Measurements from ENCODE around the gene CCDC80.

The CCDC80 gene

DNA sequence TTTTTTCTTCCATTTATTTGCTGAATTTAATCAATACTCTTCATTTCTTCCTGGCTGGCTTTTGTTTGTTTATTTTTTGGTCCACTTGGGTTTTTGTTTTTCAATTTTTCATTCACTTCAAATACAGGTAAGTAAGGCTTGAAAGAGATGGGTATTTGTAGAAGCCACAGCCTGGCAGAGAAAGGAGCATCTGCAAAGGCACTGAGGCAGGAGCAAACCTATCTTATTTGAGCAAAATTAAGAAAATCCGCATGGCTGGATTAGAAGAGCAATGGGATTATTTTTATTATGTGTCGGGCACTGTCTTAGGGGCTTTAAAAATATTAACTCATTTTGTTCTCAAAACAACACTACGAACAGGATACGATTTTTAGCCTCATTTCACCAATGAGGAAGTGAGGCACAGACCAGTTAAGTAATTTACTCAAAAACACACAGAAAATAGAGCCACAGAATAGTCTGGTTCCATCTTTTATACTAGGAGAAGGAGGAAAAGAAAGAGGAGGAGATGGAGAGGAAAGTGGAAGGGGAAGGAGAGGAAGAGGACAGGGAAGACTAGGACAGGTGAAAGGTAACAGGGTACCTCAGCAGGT is 35.1 kb upstream of the CCDC80 start:
- TF ChIP-seq GATA3 (IDR thresholded peaks at IDR 0.05; ENCODE audit: low read depth, low read length) (no peak), GATA2 (IDR thresholded peaks at IDR 0.05; ENCODE audit: low read depth, low read length) (no peak)

DNA sequence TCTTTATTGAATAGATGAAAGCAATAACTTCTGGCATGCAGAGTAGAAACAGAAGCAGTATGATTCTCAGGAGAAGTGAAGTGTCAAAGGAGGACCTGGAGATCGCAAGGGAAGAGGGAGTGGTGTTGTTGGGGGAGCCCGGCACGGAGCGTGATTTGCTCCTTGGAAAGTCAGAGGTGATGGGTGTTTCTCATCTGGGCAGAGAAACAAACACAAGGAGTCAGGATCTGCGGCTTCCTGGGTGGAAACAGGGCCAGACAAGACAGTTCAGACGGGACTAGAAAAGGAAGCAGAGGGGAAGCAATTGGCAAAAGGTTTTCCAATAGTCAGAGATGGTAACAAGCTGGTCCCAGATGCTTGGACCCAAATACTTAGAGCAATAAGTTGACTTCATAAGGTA is 34.4 kb upstream of the CCDC80 start:
- TF ChIP-seq GATA2 (IDR thresholded peaks at IDR 0.05; ENCODE audit: low read depth, low read length) = no peak
- TF ChIP-seq GATA3 (IDR thresholded peaks at IDR 0.05; ENCODE audit: low read depth, low read length) = no peak

DNA sequence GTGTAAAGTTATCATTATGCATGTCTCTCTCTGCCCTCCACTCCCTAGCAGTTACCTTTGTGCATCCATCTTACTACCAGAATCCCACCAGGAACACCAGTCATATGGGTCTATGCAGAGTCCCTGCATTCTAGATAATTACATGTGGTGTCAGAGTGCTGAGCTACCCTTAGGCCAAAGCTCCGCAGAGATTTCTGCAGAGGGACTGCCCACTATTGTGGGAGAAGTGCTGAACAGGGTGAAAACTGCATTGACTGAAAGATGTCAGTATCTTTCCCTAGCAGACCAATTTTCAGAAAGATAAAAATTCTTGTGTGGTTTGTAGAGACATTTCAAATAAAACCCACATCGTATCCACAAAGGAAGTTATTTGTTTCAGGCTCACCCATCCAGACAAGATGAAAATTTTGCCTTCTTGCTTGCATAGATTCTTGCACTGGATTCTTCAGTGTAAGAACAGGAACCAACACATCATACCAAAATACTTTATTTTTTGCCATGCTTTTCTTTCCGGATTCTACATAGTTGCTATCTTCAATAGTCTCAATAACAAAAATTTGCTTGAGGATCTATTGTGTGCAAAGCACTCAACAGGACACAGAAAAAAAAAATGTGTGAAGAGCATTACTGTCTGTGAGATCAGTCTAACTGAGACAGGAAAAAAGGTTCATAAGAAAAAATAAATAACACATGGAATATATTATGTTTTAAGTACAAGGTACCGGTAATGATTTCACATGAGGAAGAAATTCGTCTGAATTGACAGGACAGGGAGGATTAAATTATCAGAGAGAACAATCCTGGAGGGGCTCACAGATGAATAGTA is 32.0 kb upstream of the CCDC80 start:
- no peak for TF ChIP-seq GATA3 (IDR thresholded peaks at IDR 0.05; ENCODE audit: low read depth, low read length)
- TF ChIP-seq GATA2 (IDR thresholded peaks at IDR 0.05; ENCODE audit: low read depth, low read length) = no peak

DNA sequence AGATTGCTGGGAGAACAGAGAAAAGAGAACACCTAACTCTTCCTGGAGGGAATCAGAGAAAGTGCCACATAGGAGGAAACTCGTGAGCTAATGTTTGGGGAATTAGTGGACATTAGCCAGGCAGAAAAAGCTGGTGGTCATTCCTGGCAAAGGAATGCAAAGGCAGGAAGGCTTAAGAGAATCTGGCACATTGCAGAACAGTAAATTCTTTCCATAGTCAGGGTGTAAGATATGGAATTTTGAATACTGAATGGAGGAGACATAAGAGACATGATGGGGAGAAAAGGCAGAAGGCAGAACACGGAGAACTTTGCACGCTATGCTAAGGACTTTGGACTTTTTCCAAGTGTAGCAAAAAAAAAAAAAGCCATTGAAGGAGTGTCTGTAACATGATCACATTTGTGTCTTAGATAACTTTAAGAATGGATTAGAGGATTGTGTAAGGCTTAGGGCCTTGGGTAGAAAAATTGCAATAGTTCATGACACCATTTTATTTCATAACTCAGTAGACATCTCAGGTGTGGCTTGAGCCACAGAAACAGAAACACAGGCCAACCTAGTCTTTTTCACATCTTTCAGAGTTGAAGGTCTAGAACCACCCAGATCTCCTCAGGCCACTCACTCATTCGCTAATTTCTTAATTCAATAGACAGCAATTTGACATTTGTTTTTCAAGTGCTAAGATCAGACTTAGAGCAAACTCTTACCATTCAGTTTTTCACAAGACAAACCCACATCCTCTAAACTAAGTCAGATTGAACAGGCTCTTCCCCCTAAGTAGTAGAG is 31.2 kb upstream of the CCDC80 start:
- TF ChIP-seq GATA2 (IDR thresholded peaks at IDR 0.05; ENCODE audit: low read depth, low read length) = no peak
- no peak for TF ChIP-seq GATA3 (IDR thresholded peaks at IDR 0.05; ENCODE audit: low read depth, low read length)

DNA sequence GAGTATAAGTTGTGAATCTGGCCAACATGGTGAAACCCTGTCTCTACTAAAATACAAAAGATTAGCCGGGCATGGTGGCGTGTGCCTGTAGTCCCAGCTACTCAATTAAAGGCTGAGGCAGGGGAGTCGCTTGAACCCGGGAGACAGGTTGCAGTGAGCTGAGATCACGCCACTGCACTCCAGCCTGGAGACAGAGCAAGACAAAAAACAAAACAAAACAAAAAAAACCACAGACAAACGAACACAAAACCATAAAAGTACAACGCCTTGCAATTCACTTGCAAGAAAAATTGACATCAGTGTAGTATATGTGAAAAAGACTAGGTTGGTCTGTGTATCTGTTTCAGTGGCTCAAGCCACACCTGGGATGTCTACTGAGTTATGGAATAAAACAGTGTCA is 29.9 kb upstream of the CCDC80 start:
- TF ChIP-seq GATA2 (IDR thresholded peaks at IDR 0.05; ENCODE audit: low read depth, low read length) (no peak), GATA3 (IDR thresholded peaks at IDR 0.05; ENCODE audit: low read depth, low read length) (no peak)

DNA sequence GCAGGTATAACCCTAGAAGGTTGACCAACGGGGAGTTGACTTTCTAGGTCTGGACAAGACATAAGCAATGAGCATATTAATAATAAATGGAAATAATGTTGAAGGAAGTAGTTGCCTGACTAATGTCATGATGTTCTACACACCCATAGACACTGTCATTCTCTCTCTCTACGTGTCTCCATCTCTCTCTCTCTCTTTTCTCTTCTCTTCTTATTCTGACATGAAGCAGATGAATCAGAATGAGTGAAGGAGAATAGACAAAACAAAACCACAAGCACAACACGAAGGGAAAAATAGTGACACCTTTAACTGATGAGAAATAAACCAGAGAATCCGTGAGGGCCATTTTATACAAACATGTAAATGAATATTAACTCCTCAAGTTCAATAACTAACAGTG is 26.7 kb upstream of the CCDC80 start:
- TF ChIP-seq GATA2 (IDR thresholded peaks at IDR 0.05; ENCODE audit: low read depth, low read length) = no peak
- no peak for TF ChIP-seq GATA3 (IDR thresholded peaks at IDR 0.05; ENCODE audit: low read depth, low read length)

DNA sequence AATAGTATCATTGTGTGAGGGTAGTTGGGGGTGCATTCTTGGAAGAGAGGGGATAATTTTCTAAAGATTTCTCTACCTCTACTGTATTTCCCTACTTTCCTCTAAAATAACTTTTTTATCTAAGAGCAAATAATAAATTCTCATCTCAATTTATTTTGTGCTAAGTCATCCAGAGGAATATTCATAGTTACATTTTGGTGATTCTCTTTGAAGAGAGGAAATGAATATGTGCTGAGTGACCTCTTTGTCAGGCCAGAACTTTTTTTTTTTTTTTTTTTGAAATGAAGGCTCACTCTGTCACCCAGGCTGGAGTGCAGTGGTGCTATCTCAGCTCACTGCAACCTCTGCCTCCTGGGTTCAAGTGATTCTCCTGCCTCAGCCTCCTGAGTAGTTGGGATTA is 15.1 kb upstream of the CCDC80 start:
- TF ChIP-seq GATA2 (IDR thresholded peaks at IDR 0.05; ENCODE audit: low read depth, low read length) (no peak), GATA3 (IDR thresholded peaks at IDR 0.05; ENCODE audit: low read depth, low read length) (no peak)

DNA sequence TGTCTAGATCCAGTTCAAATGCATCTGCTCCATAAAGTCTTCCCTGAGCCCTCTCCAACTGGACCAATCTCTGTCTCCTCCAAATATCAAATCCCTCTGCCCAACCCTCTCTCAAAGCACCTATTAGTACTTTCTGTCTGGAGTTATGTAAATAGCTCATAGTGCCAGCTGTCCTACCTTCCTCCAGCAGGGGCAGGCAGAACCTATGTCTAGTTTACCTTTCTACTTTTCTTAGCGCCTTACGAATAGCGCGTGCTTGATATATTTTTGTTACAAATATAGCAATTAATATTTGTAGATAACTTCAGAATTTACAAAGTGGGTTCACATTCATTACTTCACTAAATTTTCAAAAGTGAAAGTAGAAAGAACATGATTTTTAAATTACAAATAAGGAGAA is 14.0 kb upstream of the CCDC80 start:
- TF ChIP-seq GATA2 (IDR thresholded peaks at IDR 0.05; ENCODE audit: low read depth, low read length) (no peak), GATA3 (IDR thresholded peaks at IDR 0.05; ENCODE audit: low read depth, low read length) (no peak)

DNA sequence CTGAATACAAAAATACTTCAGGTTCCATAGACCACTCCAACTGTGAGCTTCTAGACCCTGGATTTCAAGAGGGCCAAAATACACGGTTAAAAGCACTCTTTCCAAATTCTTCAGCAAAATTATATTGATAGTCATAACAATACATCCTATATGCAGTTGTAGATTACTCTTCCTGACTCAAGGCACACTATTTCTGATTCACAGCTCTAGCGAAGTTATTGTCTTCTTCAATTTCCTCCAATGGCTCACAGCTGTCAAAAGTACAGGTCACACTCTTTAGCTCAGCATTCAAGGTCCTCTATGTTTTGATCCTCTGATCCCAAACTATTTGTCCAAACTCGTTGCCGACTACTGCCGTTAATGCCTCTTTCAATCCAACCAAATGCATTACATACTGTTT is 13.5 kb upstream of the CCDC80 start:
- TF ChIP-seq GATA3 (IDR thresholded peaks at IDR 0.05; ENCODE audit: low read depth, low read length) = no peak
- TF ChIP-seq GATA2 (IDR thresholded peaks at IDR 0.05; ENCODE audit: low read depth, low read length) = no peak

DNA sequence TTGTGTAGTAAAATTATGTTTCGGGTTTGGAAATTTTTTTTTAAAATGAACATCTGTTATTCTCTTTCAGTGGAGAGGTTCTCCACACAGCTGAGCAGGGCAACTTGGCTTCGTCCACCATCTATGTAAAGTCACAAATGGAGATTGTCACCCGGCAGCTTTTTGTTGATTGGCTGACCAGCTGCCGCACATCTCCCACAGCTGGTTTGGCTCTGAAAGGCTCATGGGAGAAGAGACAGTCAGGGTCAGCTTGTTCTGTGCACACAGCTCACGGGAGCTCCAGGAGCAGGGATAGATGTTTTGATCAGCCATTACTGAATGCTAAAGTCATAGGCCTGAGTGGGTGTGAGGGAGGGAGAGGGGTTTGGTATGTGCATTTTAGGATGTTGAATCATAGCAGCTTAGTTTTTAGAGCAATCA is 12.9 kb upstream of the CCDC80 start:
- no peak for TF ChIP-seq GATA2 (IDR thresholded peaks at IDR 0.05; ENCODE audit: low read depth, low read length)
- no peak for TF ChIP-seq GATA3 (IDR thresholded peaks at IDR 0.05; ENCODE audit: low read depth, low read length)

DNA sequence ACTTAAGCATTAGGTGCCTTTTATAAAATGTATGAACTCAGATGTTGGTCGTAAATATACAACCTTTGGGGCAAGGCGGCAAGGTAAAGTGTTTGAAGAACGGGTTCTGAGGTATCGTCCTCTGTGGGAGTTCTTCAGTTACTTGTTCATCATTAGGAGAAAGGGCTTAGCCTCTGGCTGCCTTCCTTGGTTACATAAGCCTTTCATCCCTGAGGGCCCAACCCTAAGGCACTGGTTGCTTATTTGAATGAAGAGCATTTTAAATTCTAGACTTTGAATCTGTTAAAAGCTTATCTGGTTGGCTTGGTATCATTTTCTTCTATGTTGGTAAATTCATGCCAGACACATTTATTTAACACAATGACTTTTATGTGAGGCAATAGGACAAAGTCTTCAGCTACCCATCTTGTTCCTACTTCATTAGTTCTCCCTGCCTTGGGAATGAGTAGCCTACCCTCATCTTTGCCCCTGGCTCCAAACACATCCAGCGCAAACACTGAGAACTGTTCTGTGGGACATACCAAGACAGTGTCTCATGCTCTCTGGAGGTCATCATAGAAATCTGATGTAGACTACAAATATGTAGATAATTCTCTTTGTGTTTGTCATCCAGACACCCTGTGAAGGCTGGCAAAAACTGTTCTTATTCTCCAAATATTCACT is 12.4 kb upstream of the CCDC80 start:
- TF ChIP-seq GATA2 (IDR thresholded peaks at IDR 0.05; ENCODE audit: low read depth, low read length) = no peak
- no peak for TF ChIP-seq GATA3 (IDR thresholded peaks at IDR 0.05; ENCODE audit: low read depth, low read length)

DNA sequence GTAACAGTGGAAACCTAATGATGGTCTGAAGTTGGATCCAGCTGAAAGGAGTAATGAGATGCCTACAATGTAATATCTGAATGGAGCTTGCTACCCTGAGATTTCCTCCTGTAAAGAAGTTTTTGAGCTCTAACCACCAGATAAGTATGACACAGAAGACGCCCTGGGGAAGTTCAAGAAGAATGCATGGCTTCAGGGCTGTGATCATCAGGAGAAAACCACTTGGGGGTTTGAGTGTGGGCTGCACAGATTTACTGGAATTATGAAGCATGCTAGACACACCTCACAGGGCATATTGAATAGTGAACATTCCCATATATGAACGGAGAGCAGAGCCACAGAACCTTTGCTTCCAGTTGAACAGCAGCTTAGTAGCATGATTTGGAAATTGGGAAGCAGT is 10.6 kb upstream of the CCDC80 start:
- no peak for TF ChIP-seq GATA2 (IDR thresholded peaks at IDR 0.05; ENCODE audit: low read depth, low read length)
- TF ChIP-seq GATA3 (IDR thresholded peaks at IDR 0.05; ENCODE audit: low read depth, low read length) = no peak

DNA sequence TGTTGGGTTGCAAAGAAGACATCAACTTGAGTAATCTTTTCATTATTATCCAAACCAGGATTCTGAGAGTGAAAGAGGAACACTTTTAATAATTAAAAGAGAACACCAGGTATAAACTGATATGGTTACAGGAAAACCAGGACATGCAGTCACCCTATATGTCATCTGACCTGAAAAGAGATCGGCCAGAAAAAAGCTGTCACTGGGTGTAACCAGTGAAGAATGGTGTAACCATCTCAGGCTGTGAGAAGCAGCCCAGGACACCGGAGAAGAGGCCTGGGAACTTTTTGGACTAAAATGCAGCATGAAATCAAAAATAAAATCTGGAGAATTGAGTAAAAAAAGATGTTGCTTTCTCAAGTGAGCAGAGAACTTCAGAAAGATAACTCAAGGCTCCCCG is 10.1 kb upstream of the CCDC80 start:
- TF ChIP-seq GATA2 (IDR thresholded peaks at IDR 0.05; ENCODE audit: low read depth, low read length) (no peak), GATA3 (IDR thresholded peaks at IDR 0.05; ENCODE audit: low read depth, low read length) (no peak)

DNA sequence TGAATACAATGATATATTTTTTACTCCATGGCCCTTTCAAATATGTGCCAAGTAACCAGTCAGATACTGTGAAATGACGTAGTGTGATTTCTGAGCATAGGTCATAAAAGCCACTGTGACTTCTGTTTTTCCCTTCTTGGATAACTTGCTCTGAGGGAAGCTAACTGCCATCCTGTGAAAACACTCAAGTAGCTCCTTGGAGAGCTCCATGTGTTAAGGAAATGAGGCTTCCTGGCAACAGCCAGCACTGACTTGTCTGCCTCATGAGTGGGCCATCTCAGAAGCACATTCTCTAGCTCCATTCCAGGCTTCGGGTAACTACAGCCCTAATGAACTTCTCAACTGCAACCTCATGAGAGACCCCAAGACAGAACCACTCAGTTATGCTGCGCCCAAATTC is 9.5 kb upstream of the CCDC80 start:
- no peak for TF ChIP-seq GATA2 (IDR thresholded peaks at IDR 0.05; ENCODE audit: low read depth, low read length)
- no peak for TF ChIP-seq GATA3 (IDR thresholded peaks at IDR 0.05; ENCODE audit: low read depth, low read length)
